ENCODE data around the gene HK3.

Gene HK3

DNA sequence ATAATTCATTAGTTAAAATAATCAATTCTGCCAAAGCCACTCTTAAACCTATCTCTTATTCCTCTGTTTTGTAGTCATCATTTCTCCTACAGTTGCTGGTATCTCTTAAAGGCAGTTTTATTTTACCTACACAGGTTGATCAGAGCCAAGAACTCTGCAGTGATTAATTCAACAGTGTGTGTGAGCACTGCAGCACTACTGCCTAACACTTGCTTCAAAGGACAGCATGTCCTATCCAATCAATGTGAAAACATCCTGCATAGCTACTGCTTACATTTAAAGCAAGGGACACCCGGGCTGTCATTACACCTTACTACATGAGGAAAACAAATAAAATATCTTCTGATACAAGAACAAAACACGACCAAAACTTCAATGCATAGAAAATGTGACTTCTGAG is 45.1 kb upstream of the HK3 start:
- no peaks in the 10 kb centered on the region for H3F3A ChIP-seq (ENCODE audit: insufficient read depth, low read length)
- no peaks in the 10 kb centered on the region for H3K9me2 ChIP-seq (replicated peaks; ENCODE audit: insufficient read depth, low read length)
- H3K9me3 ChIP-seq (replicated peaks; ENCODE audit: insufficient read depth, low read length), result no peaks in the 10 kb centered on the region
- no peaks in the 10 kb centered on the region for H4K20me1 ChIP-seq (ENCODE audit: insufficient read depth, low read length)
- H2AFZ ChIP-seq (ENCODE audit: low read length), result no peak overlapping the region
- DNase-seq, result no peak
- H3K79me2 ChIP-seq (ENCODE audit: low read length), result 0 out of 2 replicates have a peak, but pooled peaks cover 4% of the 10 kb centered on the region
- no peak overlapping the region for H3K9ac ChIP-seq (ENCODE audit: low read length)
- no peak overlapping the region for H3K27ac ChIP-seq (ENCODE audit: low read length)
- no peaks in the 10 kb centered on the region for H3K4me1 ChIP-seq (ENCODE audit: low read length)
- H3K36me3 ChIP-seq (replicated peaks; ENCODE audit: insufficient read depth, low read length), result peaks cover 3% of the 10 kb centered on the region; the same call in 1 of the 2 replicates
- H3K4me3 ChIP-seq (ENCODE audit: low read length), result no peak overlapping the region
- TF ChIP-seq, protein P1, sequence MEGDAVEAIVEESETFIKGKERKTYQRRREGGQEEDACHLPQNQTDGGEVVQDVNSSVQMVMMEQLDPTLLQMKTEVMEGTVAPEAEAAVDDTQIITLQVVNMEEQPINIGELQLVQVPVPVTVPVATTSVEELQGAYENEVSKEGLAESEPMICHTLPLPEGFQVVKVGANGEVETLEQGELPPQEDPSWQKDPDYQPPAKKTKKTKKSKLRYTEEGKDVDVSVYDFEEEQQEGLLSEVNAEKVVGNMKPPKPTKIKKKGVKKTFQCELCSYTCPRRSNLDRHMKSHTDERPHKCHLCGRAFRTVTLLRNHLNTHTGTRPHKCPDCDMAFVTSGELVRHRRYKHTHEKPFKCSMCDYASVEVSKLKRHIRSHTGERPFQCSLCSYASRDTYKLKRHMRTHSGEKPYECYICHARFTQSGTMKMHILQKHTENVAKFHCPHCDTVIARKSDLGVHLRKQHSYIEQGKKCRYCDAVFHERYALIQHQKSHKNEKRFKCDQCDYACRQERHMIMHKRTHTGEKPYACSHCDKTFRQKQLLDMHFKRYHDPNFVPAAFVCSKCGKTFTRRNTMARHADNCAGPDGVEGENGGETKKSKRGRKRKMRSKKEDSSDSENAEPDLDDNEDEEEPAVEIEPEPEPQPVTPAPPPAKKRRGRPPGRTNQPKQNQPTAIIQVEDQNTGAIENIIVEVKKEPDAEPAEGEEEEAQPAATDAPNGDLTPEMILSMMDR (IDR thresholded peaks at IDR 0.05; ENCODE audit: low read length), result no peak
- TF ChIP-seq EZH2 (optimal IDR thresholded peaks at IDR 0.05; ENCODE audit: low read depth, low read length) (no peak), EZH2phosphoT487 (IDR thresholded peaks at IDR 0.05; ENCODE audit: low read length) (no peak)
- no peak overlapping the region for H3K4me2 ChIP-seq (ENCODE audit: low read depth, low read length)
- no peaks in the 10 kb centered on the region for H3K27me3 ChIP-seq (replicated peaks; ENCODE audit: insufficient read depth, low read length)

DNA sequence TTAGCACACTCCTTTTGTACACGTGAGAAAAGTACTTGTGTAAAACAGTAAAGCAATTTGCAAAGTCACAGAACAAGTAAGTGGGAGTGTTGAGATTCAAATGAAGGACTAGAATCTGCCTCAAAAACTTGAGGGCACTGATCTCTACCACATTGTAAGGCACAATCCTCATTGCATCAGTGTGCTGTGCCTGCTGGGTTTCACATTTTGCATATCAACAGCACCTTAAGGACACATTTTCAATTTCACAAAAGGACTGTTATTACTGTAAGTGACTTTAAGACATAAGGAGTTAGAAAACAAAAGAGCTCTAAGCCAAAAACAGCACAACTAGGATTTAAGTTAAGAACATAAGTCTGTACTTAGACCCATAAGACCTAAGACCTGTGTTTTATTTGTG is 44.7 kb upstream of the HK3 start:
- Histone ChIP-seq H3K4me1 (ENCODE audit: low read length) (no peaks in the 10 kb centered on the region), H4K20me1 (ENCODE audit: insufficient read depth, low read length) (no peaks in the 10 kb centered on the region), H3K9me2 (replicated peaks; ENCODE audit: insufficient read depth, low read length) (no peaks in the 10 kb centered on the region), H3K27me3 (replicated peaks; ENCODE audit: insufficient read depth, low read length) (no peaks in the 10 kb centered on the region), H3K9me3 (replicated peaks; ENCODE audit: insufficient read depth, low read length) (no peaks in the 10 kb centered on the region), H3F3A (ENCODE audit: insufficient read depth, low read length) (no peaks in the 10 kb centered on the region), H3K36me3 (replicated peaks; ENCODE audit: insufficient read depth, low read length) (peaks cover 3% of the 10 kb centered on the region; the same call in 1 of the 2 replicates), H2AFZ (ENCODE audit: low read length) (no peak overlapping the region), H3K9ac (ENCODE audit: low read length) (no peak overlapping the region), H3K79me2 (ENCODE audit: low read length) (0 out of 2 replicates have a peak, but pooled peaks cover 4% of the 10 kb centered on the region), H3K4me3 (ENCODE audit: low read length) (no peak overlapping the region), H3K4me2 (ENCODE audit: low read depth, low read length) (no peak overlapping the region), H3K27ac (ENCODE audit: low read length) (no peak overlapping the region)
- TF ChIP-seq EZH2 (optimal IDR thresholded peaks at IDR 0.05; ENCODE audit: low read depth, low read length) (no peak), EZH2phosphoT487 (IDR thresholded peaks at IDR 0.05; ENCODE audit: low read length) (no peak)
- TF ChIP-seq, protein P1 (IDR thresholded peaks at IDR 0.05; ENCODE audit: low read length), result no peak
- DNase-seq, result no peak

DNA sequence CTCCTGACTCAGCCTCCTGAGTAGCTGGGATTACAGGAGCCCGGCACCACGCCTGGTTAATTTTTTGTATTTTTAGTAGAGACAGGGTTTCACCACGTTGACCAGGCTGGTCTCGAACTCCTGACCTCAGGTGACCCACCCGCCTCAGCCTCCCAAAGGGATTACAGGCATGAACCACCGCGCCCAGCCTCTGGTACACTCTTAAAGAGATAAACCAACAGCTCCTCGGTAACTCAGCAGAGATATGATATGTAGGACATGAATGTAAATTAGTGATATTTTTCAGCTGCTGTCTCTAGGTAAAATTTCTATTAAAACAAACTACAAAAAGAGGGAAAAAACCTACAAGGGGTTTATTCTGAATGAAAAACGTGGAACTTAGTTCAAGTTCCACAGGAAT is 42.8 kb upstream of the HK3 start:
- Histone ChIP-seq H2AFZ (ENCODE audit: low read length) (no peak overlapping the region), H3K27ac (ENCODE audit: low read length) (no peak overlapping the region), H3K27me3 (replicated peaks; ENCODE audit: insufficient read depth, low read length) (no peaks in the 10 kb centered on the region), H3F3A (ENCODE audit: insufficient read depth, low read length) (no peaks in the 10 kb centered on the region), H3K9me2 (replicated peaks; ENCODE audit: insufficient read depth, low read length) (no peaks in the 10 kb centered on the region), H3K9me3 (replicated peaks; ENCODE audit: insufficient read depth, low read length) (no peaks in the 10 kb centered on the region), H3K9ac (ENCODE audit: low read length) (no peak overlapping the region), H3K4me3 (ENCODE audit: low read length) (no peak overlapping the region), H3K79me2 (ENCODE audit: low read length) (peaks cover 5% of the 10 kb centered on the region; the same call in 1 of the 2 replicates), H3K36me3 (replicated peaks; ENCODE audit: insufficient read depth, low read length) (no peaks in the 10 kb centered on the region; the same call in 1 of the 2 replicates), H3K4me2 (ENCODE audit: low read depth, low read length) (no peak overlapping the region), H3K4me1 (ENCODE audit: low read length) (no peaks in the 10 kb centered on the region), H4K20me1 (ENCODE audit: insufficient read depth, low read length) (no peaks in the 10 kb centered on the region)
- TF ChIP-seq, protein P1 (IDR thresholded peaks at IDR 0.05; ENCODE audit: low read length), result no peak
- no peak for TF ChIP-seq EZH2 (optimal IDR thresholded peaks at IDR 0.05; ENCODE audit: low read depth, low read length)
- no peak for TF ChIP-seq EZH2phosphoT487 (IDR thresholded peaks at IDR 0.05; ENCODE audit: low read length)
- DNase-seq, result no peak

All from MM.1S (cell line).